Umbilical cord (tissue), 2 donors: ENCODE data around the gene PIBF1. TPM values are rescaled to one million over a fixed set of nuclear protein-coding genes. Genes with fewer than 3 reads are reported as not detected.
"Not testable (repeated sequence)": the region's sequence is repeated elsewhere in the genome, so short reads cannot be mapped to it uniquely, and the experiment has no call there.

Source experiments
- DNase-seq: peaks from one replicate; pipeline ENCODE4 v3.0.0-alpha.2; 2015; ENCODE audit warnings: low spot score
- total RNA-seq: library from RNA; depleted of rRNA; stranded (reverse); fragments of >200 nt; gene quantifications from one replicate; pipeline ENCODE4 v1.2.3, GENCODE V29; 2014; ENCODE audit warnings: low replicate concordance; ENCODE audit not compliant: insufficient read depth

PIBF1 gene
- total RNA-seq, 1 donor from 2014 or later = 22.1 TPM

DNA sequence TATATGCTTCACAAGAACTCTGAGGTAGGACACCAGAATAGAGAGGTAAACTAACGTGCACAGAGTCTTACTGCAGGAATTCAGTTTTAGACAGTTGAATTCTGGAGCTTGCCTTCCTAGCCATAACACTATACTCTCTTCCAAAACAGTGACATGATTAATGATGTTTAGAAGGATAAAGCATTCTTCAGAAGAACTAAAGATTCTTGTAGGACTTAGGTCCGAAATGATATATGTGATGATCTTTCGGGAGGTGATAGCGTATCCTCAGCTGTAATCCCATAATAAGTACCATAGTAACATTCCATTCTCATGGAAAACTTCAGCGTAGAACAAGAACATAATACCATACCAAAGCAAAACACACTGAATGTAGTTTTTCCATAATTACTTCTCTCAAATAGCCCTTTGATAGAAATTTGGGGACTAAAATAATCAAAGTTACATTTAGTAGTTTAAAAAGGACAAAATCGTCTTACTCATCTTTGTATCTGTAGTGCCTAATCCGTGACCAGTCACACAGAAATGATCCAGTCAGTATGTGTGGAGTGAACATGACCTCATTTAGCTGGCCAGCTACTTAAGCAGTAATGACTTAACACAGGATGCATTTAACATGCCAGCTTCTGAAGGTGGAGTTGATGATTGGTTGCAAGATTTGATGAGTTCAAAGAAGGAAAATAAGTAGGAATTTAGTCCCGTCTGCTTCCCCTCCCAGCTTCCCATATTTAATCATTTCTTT, 38.4 kb downstream of the PIBF1 start:
- DNase-seq = peak; percentile 9

DNA sequence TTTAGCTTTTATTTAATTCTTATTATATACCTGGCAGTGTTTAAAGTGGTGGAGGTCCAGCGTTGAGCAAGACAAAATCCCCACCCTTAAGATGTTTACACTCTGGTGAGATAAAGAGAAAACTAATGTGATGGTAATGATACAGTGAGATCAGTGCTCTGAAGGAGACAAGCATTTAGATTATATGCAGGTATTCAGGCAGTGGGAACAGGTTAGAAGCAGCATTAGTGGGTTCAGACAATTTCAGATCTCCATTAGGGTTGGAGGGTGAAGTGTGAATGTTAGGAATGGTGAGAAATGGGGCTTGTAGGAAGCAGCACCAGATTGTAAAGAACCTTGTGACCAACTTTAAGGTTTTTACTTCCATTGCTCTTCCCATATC, 39.0 kb downstream of the PIBF1 start:
- no peak for DNase-seq

DNA sequence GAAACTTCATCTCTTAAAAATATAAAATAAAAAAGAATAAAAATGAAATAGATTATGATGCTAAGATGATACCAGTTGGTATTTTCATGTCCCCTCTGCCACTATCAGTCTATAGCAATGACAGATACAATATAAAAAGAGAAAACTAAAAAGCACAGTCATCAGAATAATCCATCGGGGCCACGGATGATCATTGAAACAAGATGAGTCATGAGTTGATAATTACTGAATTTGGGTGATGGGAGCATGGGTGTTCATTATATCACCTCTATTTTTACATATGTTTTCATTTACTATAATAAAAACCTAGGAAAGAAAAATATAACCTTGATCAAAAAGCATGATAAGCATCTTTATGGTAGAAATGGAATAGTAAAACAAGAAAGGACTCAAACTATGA, 41.1 kb downstream of the PIBF1 start:
- no peak for DNase-seq

DNA sequence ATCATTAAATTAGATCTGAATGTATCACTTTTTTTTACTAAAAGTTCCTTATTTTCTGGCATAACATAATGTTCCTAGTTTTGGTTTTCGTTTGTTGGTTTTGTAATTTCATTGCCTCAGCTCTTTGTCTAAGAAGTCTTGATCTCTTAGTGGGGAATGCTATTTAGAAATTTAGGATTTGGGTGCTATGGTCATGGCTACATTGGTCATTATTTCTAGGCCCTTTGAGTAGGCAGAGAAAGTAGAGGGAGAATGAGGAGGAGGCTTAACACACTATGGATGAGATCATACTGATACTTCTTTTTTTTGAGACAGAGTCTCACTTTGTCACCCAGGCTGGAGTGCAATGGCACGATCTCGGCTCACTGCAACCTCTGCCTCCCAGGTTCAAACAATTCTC, 41.8 kb downstream of the PIBF1 start:
- DNase-seq = no peak

DNA sequence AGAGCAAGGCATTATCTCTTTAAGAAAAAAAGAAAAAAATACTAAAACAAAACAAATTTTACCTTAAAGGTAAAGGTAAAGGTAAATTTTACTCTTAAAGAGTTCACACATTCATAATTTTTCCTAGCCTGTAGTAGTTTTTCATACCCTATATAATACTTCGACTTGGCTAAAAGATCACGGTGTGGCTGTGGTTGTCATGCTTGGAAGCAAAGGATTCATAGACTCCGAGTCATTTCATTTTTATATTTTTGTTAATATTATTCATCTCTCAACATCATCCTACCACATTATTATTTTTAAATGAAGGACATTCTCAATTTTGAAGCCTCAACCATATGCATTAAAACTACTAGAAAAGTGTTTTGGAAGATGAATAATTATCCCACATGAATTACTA, 52.7 kb downstream of the PIBF1 start:
- no peak for DNase-seq

DNA sequence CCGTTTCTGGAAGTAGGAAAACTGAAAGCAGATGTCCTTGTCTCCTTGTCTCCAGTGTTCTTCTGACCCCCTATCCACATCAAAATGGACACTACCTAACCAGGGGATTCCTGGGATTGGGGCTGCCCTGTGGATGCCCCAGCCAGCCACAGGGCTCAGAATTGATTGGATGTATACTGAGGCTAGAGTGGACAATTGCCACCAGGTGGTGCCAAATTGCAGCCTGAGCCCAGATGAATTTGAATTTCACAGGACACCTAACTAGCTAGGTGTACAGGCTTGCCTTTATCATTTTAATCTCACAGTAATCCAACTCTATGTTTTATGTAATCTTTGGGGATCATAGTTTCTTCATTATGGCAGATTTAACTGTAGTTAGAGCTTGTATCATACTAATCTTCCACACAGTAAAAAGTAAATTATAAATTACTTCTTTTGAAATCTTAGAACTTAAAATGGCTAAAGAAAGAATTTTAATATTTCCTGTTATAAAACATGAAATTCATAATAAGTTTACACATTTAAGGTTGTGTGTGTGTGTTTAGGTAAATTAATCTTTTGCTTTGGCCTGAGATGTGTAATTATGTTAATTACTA, 58.0 kb downstream of the PIBF1 start:
- peak; percentile 17 for DNase-seq

DNA sequence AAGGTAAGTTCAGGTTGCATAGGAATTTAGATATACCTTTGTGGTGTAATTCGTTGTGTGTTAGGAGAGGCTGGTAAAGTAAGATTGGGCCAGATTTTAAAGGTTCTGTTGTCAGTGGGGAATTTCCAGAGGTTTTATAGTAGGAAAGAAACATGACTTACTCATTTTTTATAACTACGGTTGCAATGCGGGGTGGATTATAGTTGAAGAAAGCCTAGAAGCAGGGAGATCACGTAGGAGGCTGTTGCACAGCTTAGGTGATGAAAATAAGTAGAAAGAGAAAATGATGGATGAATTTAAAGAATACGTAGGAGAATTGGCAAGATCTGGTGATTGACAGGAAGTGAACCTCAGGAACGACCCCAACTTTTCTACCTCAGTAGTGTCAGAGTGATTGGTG, 61.1 kb downstream of the PIBF1 start:
- DNase-seq = peak; percentile 5

DNA sequence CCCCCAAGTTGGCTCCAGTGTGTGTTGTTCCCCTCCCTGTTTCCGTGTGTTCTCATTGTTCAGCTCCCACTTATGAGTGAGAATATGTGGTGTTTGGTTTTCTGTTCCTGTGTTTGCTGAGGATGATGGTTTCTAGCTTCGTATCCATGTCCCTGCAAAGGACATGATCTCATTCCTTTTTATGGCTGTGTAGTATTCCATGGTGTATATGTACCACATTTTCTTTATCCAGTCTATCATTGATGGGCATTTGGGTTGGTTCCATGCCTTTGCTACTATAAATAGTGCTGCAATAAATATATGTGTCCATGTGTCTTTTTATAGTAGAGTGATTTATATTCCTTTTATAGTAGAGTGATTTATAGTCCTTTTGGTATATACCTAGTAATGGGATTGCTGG, 63.2 kb downstream of the PIBF1 start:
- DNase-seq = not testable (repeated sequence)

DNA sequence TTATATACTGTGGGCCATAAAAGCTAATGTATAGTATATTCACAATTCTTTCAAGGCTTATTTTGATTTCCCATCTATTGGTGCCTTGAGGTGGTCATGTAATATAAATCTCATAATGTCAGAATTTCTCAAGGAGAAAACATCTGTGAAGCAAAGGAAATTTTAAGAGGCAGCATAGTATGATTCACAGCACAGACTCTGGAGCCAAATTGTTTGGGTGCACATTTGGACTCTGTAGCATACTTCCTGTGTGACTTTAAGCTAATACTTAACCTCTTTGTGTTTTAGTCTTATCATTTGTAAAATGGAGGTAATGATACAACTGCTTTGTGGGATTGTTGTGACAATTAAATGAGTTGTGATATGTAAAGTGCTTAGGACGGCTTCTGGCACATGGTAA, 67.6 kb downstream of the PIBF1 start:
- no peak for DNase-seq

DNA sequence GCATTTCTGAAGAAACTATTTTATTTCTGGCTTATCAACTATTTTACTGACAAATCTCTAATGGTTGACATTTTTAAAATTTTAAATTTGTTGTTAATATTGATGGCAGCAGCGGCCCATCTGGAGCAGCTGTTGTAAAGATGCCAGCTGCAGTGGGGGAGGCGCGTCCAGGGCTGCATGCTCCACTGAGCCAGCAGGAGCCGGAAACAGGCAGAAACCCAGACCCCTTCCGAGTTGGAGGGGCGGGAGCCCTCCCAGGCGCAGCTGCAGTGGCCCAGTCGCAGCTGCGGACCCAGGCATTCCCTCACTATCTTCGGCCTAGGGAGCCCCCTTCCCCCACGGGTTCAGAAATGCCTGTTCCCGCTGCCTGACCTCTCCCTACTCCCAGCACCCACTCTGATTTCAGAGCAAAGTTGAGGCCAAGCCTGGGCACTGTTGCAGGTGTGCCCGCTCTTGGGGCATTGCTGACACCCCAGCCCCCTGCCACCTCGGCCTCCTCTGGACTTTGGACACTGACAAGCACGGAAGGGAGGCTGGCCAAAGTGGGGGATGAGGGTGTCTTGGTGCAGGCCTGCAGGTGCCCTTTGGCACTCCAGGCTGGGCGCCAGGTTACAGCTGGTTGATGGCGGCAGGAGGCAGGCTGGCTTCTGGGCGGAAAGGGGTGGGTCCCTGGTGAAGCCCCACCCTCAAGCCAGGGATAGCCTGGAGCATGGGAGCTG, 69.2 kb downstream of the PIBF1 start:
- no peak for DNase-seq

DNA sequence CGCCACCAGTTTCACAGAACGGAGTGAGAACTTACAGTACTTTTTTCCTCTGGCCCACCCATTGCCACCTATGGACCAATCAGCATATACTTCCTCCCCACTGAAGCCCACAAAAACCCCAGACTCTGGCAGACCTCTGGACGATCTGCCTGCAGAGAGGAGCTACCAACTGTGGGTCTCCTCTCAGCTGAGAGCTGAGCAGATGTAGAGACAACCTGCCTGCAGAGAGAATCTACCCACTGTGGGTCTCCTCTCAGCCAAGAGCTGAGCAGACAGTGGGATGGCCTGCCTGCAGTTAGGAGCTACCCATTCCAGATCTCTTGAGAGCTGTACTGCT, 69.7 kb downstream of the PIBF1 start:
- no peak for DNase-seq

DNA sequence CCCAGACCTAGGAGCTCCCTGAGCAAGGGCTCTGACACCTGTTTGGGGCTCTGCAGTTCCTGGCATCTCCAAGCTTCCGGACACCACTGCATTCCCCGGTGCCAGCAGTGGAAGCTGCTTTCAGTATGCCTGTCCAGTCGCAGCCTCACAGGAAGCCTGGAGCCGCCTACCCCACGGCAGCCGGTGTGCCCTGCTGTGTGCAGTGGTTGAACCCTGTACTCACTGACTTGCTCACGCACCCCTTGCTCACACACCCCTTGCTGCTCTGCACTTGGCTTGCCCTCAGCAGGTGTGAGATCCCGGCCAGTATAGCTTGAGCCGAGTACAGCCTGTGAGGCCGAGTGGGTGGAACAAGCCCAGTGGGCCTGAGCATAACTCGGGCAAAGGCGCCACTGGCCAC, 70.3 kb downstream of the PIBF1 start:
- no peak for DNase-seq

DNA sequence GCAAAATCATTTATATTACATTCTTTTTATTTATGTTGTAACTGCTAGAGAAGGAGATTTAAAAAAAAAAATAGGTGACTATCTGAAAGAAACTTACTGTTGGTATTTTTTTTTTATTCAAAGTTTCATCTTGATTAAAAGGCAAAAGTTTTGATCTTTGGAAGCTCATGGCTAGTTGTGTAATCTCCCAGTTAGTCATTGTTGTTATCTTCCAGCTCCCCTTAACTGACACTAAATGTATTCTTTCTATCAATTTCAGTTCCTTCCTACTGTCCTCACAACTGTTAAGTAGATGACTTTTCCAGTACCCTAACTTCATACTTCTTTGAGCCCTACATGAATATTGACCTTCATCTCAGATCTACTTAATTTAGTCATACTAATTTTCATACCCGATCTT, 71.1 kb downstream of the PIBF1 start:
- DNase-seq = no peak

DNA sequence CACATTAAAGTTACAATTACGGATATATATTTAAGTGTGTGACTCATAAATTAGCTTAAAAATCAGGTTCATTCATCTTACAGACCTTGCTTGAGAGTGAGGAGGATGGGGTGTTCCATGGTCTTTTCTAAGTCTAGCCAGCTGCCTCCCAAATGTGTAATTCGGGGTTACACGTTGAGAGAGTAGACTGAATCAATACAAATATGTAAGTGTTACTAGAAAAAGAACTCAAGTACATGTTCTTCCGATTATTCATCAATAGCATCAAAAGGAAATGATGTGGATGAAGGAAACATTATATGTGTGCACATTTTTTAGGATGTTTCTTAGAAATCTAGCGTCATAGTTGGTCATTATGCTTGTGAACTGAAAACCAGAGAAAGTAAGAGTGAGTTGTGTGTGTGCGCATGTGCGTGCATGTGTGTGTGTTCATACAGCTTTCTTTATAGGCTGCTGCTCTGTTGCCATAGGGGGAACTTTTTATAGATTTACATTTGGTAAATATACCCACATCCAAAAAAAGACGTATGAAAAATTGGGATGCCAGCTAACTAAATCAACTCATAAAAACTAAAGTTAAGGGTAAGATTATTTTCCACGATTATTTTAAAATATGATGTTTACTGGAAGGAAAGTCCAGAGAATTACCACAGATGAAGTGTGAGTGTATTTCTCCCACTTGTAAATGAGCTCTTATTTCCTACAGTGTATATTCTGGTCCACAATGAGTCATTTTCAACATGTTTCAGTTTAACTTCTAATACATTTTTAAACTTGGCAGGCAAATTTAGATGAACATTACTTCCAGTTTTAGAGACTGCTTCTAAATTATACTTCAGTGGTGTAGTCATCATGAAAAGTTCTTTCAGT, 82.4 kb downstream of the PIBF1 start:
- no peak for DNase-seq

DNA sequence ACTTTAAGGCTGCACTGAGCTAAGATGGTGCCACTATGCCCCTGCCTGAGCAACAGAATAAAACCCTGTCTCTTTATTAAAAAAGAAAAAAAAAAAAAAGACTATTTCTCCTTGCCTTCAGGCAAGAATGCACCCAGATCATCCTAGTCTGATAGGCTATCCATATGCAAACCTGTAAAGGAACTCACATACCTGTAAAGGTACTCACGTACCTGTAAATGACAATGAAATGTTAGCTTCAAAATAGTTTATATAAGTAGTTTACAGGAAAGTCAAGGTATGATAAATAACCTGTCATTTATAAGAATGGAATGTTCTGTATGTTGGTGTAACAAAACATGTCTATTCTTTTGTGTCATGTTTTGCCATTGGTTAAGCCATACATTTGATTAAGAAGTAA, 86.3 kb downstream of the PIBF1 start:
- no peak for DNase-seq

DNA sequence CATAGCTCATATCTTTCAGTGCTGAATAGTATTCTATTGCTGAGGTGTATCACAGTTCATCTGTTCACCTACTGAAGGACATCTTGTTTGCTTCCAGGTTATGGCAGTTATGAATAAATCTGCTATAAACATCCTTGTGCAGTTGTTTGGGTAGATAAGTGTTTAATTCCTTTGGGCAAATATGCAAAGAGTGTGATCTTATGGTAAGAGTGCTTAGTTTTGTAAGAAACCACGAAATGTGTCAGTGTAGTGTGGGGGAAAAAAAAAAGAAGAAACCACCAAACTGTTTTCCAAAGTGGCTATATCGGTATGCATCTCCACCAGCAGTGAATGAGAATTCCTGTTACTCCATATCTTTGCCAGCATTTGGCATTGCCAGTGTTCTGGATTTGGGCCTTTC, 93.3 kb downstream of the PIBF1 start:
- no peak for DNase-seq

DNA sequence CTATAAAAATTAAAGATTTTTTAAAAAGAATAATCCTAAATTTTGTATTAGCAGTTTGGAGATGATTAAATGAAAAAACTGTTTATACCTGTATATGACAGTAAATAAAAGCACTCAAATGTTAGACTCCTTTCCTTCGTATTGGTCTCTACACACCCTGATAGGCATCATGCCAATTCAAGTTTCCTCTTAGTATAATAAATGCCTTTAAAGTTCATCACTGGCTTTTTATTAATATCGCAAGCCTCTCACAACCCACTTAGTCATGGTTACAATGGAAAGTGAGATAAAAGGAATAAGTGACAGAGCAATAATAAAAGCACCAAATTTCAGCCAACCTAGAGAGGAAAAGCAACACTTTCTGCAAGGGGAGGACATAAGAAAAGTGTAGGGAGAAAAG, 102.2 kb downstream of the PIBF1 start:
- DNase-seq = no peak

DNA sequence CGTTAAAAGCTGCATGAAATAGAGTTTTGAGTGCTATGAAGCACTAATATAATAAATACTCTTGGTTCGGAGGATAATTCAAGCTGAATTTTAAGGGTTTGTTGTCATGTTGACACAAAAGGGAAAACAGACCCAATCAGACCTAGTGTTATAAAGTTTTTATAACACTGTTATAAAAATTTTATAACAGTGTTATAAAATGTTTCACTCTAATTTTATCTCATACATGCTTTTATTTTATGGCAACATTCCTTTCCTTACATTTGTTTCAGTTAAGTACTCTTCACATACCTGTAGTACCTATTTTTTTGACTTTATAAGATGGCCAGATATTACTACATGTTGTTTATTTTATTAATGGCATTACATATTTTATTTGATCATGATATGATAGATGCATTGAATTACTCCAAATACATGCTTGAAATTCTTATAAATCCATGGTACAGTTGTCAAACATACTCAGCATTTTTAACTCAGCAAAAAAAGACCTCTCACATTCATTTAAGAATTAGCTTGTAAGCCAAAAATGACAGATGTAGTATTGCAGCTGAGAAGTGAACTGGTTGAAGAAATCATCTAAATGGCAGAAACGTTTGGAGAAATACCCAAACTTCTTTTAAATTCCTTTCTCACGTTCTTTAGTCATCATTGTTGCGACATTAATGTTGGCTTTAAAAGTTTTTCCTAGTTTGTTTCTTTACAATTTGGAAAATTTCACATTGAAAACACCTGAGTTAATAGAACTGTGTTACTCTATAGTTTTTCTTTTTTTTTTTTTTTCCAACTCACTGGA, 104.5 kb downstream of the PIBF1 start:
- DNase-seq = no peak

DNA sequence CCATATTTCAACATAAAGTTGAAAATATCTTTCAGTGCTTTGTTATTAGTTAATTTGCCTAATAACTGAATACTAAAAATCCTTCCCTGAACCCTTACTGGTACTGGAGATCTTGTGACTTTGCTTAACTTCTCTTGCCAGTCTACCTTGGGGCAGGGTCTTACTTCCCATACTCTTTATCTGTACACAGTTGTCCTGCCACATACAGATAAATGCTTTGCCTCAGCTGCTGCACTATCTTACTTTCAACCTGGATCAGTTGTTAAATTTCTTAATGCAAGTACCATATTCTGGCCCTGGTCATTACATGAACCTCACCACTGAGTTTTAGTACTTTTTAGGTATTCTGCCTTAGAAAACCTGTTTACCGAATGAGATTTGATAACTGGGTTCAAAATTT, 107.6 kb downstream of the PIBF1 start:
- no peak for DNase-seq

DNA sequence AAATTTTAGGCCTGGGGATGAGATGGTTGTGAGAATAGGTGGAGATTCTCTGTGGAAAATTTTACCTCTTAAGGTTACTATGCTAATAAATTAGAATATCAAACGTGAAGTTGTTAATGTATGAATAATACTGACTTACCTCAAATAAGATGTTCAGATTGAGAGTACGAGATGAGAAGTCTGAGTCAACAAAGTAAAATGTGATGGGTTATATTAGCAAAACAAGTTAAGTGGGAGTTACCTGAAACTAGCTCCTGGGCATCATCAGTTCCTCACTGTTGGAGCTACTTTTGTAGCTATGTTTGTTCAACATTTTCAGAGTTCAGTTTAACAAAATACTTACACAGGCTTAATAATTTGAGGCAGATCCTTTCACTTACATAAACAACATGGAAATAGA, 108.6 kb downstream of the PIBF1 start:
- DNase-seq = no peak

DNA sequence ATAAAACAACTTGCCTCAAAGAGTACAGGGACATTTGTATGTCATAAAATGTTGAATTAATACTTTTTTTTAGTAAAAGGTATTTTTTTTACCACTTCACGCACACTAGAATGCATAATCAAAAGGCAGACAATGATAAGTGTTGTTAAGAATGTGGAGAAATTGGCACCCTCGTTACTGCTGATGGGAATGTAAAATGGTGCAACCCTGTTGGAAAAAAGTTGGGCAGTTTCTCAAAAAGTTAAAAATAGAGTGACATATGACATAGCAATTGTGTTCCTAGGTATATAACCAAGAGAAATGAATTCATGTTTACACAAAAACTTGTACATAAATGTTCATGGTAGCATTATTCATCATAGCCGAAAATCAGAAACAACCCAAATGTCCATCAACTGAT, 109.5 kb downstream of the PIBF1 start:
- DNase-seq = no peak
